Measurements from ENCODE around the gene CHCHD3.

CHCHD3 gene

GRCh38 chr7:132769280-132769679, 312.6 kb downstream of the CHCHD3 start:
- DNase-seq (ENCODE audit: low spot score) = no peak

- no peak for DNase-seq (ENCODE audit: low spot score)
These were observed 313.8 kb downstream of the CHCHD3 start for GRCh38 chr7:132768099-132768498.

GRCh38 chr7:132767378-132767777, 314.5 kb downstream of the CHCHD3 start:
- no peak for DNase-seq (ENCODE audit: low spot score)

- no peak for DNase-seq (ENCODE audit: low spot score)
These were observed 315.2 kb downstream of the CHCHD3 start for GRCh38 chr7:132766660-132767059.

- DNase-seq (ENCODE audit: low spot score) = no peak
These were observed 316.0 kb downstream of the CHCHD3 start for GRCh38 chr7:132765861-132766260.

- no peak for DNase-seq (ENCODE audit: low spot score)
These were observed 317.1 kb downstream of the CHCHD3 start for GRCh38 chr7:132764762-132765161.

- DNase-seq (ENCODE audit: low spot score) = no peak
These were observed 321.0 kb downstream of the CHCHD3 start for GRCh38 chr7:132760866-132761265.

- DNase-seq (ENCODE audit: low spot score) = no peak
These were observed 321.7 kb downstream of the CHCHD3 start for GRCh38 chr7:132760244-132760623.

- DNase-seq (ENCODE audit: low spot score) = no peak
These were observed 322.2 kb downstream of the CHCHD3 start for GRCh38 chr7:132759482-132760243.

GRCh38 chr7:132758986-132759385, 322.9 kb downstream of the CHCHD3 start:
- DNase-seq (ENCODE audit: low spot score) = no peak

GRCh38 chr7:132757783-132758182, 324.1 kb downstream of the CHCHD3 start:
- no peak for DNase-seq (ENCODE audit: low spot score)

GRCh38 chr7:132756484-132756990, 325.4 kb downstream of the CHCHD3 start:
- no peak for DNase-seq (ENCODE audit: low spot score)

- no peak for DNase-seq (ENCODE audit: low spot score)
These were observed 326.1 kb downstream of the CHCHD3 start for GRCh38 chr7:132755538-132756483.

- no peak for DNase-seq (ENCODE audit: low spot score)
These were observed 329.5 kb downstream of the CHCHD3 start for GRCh38 chr7:132752431-132752830.

- no peak for DNase-seq (ENCODE audit: low spot score)
These were observed 330.6 kb downstream of the CHCHD3 start for GRCh38 chr7:132751244-132751647.

GRCh38 chr7:132750530-132751217, 331.2 kb downstream of the CHCHD3 start:
- DNase-seq (ENCODE audit: low spot score) = no peak

GRCh38 chr7:132750096-132750495, 331.8 kb downstream of the CHCHD3 start:
- no peak for DNase-seq (ENCODE audit: low spot score)

GRCh38 chr7:132745510-132745909, 336.4 kb downstream of the CHCHD3 start:
- DNase-seq (ENCODE audit: low spot score) = no peak

GRCh38 chr7:132743974-132744373, 337.9 kb downstream of the CHCHD3 start:
- DNase-seq (ENCODE audit: low spot score) = no peak

- DNase-seq (ENCODE audit: low spot score) = no peak
These were observed 339.7 kb downstream of the CHCHD3 start for GRCh38 chr7:132742189-132742612.

GRCh38 chr7:132740176-132740575, 341.7 kb downstream of the CHCHD3 start:
- no peak for DNase-seq (ENCODE audit: low spot score)

GRCh38 chr7:132739271-132739955, 342.5 kb downstream of the CHCHD3 start:
- no peak for DNase-seq (ENCODE audit: low spot score)

All from activated CD4-positive, alpha-beta T cell treated with anti-CD3 and anti-CD28 coated beads, Interleukin-2, Interleukin-4, amounts not matched to agents 100 ng/mL and 50 ng/mL, durations not matched to agents 16 hours and 8 hours (primary cell).